ENCODE measurements around the gene C10orf67.
"Not testable (repeated sequence)": the region's sequence is repeated elsewhere in the genome, so short reads cannot be mapped to it uniquely, and the experiment has no call there.

The C10orf67 gene

DNA sequence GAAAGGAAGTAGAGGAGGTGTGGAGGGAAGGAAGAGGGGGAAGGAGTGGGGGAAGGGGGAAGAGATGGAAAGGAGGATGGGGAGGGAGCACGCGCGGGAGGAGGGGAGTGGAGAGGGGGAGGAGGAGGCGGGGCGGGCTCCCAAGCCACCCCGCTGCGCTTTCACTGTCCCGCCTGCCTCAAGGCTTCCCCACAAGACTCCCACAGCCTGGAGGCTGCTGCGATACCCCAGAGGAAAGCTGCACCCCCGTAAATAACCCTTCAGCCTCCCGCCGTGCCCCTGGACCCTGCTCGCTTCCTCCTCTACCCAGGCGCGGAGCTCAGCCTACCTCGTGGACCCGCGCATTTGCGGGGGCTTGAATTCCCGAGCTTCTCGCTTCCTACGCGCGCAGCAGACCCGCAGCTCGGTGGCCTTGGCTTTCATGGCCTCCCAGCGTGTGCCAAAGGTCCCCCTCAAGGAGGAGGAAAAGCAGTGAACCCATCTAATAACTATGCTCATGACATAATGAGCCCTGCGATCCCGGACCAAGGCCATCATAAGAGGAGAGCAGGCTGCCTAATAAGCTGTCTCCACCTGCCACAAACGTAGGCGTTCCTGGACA lies at the start of gene C10orf67:
Gene C10orf67, minus strand, starts transcription at position 557 of the 601 bp plus-strand sequence. Its CDS starts 23 bp downstream, at position 534.
- DNase-seq: no peak

GRCh38 chr10:23391821-23392220 lies 47.2 kb upstream of the C10orf67 start:
- no peak for DNase-seq

DNA sequence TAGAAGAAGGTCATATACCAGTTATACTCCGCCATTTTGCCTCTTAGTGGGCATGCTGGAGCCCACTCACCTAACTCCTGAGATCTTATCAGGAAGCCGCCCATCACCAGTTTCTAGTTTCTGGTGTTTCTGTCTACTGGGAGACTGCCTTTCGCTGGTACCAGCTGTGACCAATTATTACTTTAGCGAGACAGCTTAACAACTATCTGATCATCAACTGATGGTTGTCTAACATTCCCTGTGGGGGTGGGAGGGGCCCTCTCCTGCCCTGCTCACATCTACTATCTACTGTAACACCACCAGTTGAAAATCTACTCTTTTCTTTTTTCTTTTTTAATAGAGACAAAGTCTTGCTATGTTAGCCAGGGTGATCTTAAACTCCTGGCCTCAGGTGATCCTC lies 46.2 kb upstream of the C10orf67 start:
- no peak for DNase-seq

GRCh38 chr10:23390408-23390807 lies 45.8 kb upstream of the C10orf67 start:
- DNase-seq: not testable (repeated sequence)

DNA sequence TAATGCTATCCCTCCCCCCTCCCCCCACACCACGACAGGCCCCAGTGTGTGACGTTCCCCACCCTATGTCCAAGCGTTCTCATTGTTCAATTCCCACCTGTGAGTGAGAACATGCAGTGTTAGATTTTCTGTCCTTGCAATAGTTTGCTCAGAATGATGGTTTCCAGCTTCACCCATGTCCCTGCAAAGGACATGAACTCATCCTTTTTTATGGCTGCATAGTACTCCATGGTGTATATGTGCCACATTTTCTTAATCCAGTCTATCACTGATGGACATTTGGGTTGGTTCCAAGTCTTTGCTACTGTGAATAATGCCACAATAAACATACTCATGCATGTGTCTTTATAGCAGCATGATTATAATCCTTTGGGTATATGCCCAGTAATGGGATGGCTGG lies 42.9 kb upstream of the C10orf67 start:
- DNase-seq: not testable (repeated sequence)

- no peak for DNase-seq
Measured at GRCh38 chr10:23386052-23386451, 41.5 kb upstream of the C10orf67 start.

GRCh38 chr10:23384364-23384763 lies 39.8 kb upstream of the C10orf67 start:
- DNase-seq: no peak

DNA sequence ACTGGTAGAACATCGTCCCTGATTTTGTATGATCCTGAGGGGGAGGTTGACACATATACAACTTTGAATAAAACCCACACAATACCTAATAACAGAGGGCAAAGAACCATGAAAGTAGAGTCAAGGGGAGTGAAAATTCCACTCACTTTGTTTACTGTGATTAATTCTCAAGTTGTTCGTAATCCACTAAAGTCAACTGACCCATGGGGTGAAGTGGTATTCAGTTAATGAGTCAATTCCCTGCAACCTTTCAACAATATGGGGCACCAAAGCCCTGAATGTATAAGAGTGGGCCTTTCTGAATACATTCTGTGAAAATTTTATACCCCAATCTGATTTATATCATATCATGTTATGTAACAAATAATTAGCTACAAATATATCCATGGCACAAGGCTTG lies 39.0 kb upstream of the C10orf67 start:
- DNase-seq: no peak

DNA sequence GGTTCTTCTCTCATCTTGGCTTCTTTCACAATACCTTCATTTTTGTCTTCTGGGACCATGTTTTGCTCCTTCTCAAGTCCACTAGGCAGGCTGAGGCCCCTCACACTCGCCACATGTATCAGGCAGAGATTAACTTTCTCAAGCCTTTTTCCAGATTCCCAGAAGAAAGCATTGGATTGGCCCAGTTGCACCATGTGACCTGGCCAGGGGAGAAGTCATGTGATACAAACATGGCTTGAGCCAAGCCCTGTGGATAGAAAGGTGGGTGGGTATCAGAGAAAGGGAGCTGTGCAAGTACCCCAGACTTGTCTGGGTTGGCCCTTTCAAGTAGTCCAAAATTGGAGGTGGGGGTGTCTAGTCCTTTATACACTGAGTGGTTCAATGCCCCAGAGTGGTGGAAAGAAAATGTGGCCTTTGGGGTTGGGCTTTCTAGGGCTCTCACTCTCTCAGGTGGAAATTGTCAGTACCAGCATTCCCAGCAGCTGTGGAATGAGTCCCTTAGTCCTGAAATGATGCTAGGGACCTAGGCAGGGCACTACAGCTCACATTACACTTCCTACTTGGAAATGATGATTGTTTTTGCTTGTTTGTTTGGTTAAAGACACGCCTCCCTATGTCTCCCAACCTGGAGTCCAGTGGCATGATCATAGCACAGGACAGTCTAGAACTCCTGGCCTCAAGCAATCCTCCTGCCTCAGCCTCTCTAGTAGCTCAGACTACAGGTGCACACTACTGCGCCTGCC lies 36.9 kb upstream of the C10orf67 start:
- no peak for DNase-seq

GRCh38 chr10:23379686-23380085 lies 35.1 kb upstream of the C10orf67 start:
- DNase-seq: no peak

GRCh38 chr10:23376229-23376655 lies 31.6 kb upstream of the C10orf67 start:
- DNase-seq: no peak

- no peak for DNase-seq
Measured at GRCh38 chr10:23375366-23375765, 30.8 kb upstream of the C10orf67 start.

DNA sequence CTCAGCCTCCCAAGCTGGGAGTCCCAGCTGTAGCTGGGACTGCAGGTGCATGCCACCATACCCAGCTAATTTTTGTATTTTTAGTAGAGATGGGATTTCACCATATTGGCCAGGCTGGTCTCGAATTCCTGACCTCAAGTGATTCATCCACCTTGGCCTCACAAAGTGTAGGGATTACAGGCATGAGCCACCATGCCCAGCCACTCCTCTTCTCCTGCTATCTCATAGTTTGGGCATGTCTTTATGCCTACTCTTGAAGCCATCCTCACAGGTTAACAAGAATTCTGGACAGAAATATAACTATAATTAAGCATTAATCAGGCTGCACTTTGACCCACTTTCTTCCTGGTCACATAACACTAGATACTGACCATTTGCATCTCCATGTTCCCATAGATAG lies 28.6 kb upstream of the C10orf67 start:
- no peak for DNase-seq

GRCh38 chr10:23371073-23371472 lies 26.5 kb upstream of the C10orf67 start:
- DNase-seq: no peak

- DNase-seq: no peak
Measured at GRCh38 chr10:23370106-23370505, 25.5 kb upstream of the C10orf67 start.

DNA sequence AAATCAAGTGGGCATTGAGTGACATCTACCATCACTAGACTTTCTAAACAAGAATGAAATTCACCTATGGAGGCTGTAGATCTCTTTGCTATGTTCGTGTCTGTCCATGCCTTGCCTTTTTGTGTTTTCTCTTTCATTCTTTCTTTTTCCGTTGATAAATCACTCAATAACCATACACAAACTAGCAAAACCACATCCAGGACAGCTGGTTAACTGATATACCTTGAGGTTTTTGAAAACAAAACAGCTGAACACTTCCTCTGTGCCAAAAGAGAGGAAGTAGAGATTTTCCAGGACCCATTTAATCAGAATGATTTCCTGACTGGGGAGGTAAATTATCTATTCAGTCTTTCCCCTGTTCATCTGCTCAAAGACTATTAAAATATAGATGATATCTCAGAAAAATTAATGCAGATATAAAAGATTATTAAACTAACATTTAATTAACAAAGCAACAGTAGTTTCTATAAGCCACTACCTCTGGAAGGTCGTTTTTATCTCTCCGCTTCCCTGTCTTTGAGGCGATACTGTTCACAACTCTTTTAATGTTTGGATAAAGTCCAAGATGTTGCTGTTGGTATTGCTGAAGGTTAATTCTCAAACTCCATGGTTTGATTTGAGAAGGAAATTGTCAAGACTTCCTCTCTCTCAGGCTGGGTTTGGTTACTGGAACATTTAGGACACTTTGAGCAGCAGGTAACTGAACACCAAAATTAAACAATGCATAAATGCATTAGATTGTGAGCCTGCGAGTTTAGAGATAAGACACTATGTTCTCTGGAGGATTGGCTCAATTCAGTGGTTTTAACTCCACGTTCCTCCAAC lies 24.4 kb upstream of the C10orf67 start:
- DNase-seq: no peak

DNA sequence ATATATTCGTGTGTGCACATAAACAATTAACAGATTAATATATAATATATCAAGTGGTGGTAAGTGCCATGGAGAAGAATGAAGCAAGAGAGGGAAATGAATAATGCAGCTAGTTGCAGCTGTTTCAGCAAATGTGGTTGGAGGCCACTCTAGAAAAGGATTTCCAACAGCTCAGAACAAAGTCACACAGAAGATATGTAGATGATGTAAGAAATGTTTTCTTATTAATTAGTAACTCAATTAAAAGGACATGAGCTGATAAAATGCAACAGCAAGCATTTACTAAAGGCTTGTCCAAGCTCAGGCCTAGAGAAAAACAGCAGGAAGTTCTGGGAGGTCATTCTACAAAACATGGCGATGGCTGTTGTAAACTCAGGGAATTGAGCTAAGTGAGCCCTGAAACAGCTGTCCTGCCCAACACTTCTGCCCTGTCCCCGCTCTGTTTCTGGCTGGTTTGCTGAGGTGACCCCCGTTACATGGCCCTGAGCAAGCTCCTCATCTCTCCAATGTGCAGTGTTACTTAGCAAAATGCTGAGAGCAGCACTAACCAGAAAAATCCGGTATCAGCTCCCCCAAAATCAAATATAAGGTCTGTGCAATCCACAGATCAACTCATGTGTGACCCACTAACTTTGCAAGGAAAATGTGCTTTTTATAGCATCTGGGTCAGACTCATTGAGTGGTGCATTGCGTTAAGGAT lies 23.4 kb upstream of the C10orf67 start:
- no peak for DNase-seq

DNA sequence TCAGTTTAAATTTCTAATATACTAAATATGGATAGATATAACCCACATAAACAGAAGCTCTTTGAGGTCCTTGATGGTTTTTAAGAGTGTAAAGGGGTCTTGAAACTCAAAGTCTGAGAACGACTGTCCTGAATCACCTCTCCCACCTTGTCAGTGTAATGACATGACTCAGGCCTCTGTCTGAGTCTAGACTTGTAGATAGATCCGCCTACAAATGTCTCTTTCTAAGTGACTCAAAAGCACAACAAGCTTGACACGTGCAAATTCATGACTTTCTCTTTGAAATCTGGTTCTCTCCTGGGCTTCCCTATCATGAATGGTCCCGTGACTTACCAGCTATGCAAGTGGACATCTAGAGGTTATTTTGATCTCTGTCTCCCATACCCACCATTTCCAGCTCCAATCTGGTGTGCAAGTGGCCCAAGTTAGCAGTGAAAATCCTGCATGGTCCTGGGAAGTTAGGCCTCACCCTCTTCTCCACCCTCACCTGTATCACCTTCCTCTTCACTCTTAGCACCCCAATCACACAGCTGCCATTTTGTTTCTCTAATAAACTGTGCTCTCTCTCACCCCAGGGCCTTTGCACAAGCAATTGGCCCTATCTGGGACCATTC lies 20.9 kb upstream of the C10orf67 start:
- DNase-seq: not testable (repeated sequence)

- DNase-seq: no peak
Measured at GRCh38 chr10:23364378-23364777, 19.8 kb upstream of the C10orf67 start.

GRCh38 chr10:23363793-23364135 lies 19.2 kb upstream of the C10orf67 start:
- no peak for DNase-seq

DNA sequence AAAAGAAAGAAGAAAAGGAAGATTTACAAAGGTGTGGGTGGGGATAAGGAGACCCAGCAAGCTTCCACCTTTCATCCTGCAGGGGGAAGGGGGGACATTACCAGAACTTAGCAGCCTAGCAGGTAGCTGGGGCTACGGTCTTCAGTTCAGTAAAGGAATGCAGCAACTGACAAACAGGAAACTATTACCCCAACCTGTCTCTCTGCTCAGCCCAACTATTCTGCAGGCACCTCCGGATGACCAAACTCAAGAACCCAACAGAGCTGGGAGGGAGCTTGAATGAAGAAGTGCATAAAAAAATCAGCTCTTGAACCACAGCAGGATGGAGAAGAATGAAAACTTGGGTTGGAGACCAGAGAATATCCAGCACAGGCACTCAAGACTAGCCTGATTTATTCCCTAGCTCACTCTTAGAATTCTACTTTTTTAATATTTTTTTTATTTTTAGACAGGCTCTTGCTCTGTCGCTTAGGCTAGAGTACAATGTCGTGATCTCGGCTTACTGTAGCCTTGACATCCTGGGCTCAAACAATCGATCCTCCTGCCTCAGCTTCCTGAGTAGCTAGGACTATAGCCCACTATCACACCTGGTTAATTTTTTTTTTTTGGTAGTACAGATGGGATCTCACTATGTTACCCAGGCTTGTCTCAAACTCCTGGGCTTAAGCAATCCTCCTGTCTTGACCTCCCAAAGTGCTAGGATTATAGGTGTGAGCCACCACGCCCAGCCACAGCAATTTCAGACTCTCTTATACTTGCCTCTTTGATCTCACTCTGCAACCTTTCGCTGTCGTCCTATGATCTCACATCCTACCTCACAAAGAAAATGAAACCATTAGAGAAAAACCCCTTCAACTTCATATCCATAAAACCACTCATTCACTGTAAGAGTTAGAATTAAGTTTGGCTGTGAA lies 18.5 kb upstream of the C10orf67 start:
- no peak for DNase-seq

All from 8988T (cell line).